Gastroesophageal sphincter (tissue), 3 donors: ENCODE results near the gene CHCHD6.

Experiments used
- CTCF ChIP-seq, 4 experiments: fragments of 200-600 bp in 2 of 4; fragments of 450-650 bp in 2 of 4; sonication (generic) in 1 of 4; IDR thresholded peaks; one replicate each; pipeline ENCODE4 v1.5.1; 2017 to 2019; ENCODE audit warnings: antibody characterized with exemption in 4 of 4, mild to moderate bottlenecking in 2 of 4, moderate library complexity in 2 of 4
- POLR2AphosphoS5 ChIP-seq: sonication (generic); formaldehyde crosslinking; IDR thresholded peaks from one replicate; pipeline ENCODE4 v1.6.1; 2017; ENCODE audit warnings: antibody characterized with exemption

GRCh38 chr3:126817781-126818180 is 113.7 kb downstream of the CHCHD6 start:
- TF ChIP-seq CTCF (IDR thresholded peaks at IDR 0.05) (no peak), POLR2AphosphoS5 (no peak)
